CD4-positive, alpha-beta T cell (primary cell): ENCODE data around the gene TNK1. TPM values are rescaled to one million over a fixed set of nuclear protein-coding genes. Genes with fewer than 3 reads are reported as not detected.
A peak's percentile ranks its signal among the peaks of the same experiment; 100 is the strongest.

Experiments
- ATAC-seq: fragments of 200-7000 bp; cut with Tn5 transposase; one replicate; pipeline ENCODE4 v1.10.0; 2022; ENCODE audit warnings: mild to moderate bottlenecking; ENCODE audit not compliant: poor library complexity
- CTCF ChIA-PET: fragments of 350-600 bp; sonication (Branson Sonifier 250); formaldehyde crosslinking; loops from one replicate; lab custom pipeline; 2021; ENCODE audit warnings: antibody characterized with exemption, inconsistent platforms; lab: Charles Lee
- POLR2A ChIA-PET: fragments of 350-600 bp; sonication (Branson Sonifier 250); formaldehyde crosslinking; loops from one replicate; lab custom pipeline; 2021; ENCODE audit warnings: antibody characterized with exemption, inconsistent platforms; lab: Charles Lee
- DNase-seq, 14 experiments: peaks; one replicate each; pipeline ENCODE4 v3.0.0-alpha.2; 2013 to 2020; ENCODE audit warnings: mixed read lengths in 2 of 14
- H3K27ac ChIP-seq, 2 donors: one replicate each; pipeline versions ENCODE4 v1.5.1 to v1.7.0; 2013; ENCODE audit warnings: low read length in 2 of 2, low read depth in 1 of 2, mild to moderate bottlenecking in 1 of 2
- H3K27me3 ChIP-seq, 2 experiments: 1 replicate in 1 of 2; 2 replicates in 1 of 2; pipeline versions ENCODE4 v1.6.1 to v1.7.0; 2013; ENCODE audit warnings: low read length in 2 of 2, control low read depth in 1 of 2, mild to moderate bottlenecking in 1 of 2, moderate library complexity in 1 of 2; ENCODE audit not compliant: insufficient read depth in 2 of 2, control insufficient read depth in 1 of 2
- H3K36me3 ChIP-seq: one replicate; pipeline ENCODE4 v1.6.1; 2013; ENCODE audit warnings: low read length, control low read depth; ENCODE audit not compliant: insufficient read depth
- H3K4me1 ChIP-seq: one replicate; pipeline ENCODE4 v1.6.1; 2013; ENCODE audit warnings: low read length, control low read depth; ENCODE audit not compliant: insufficient read depth
- H3K4me3 ChIP-seq: one replicate; pipeline ENCODE4 v1.5.1; 2013; ENCODE audit warnings: mild to moderate bottlenecking, low read length, moderate library complexity
- H3K9me3 ChIP-seq, 2 experiments: 1 replicate in 1 of 2; 2 replicates in 1 of 2; pipeline versions ENCODE4 v1.6.1 to v1.7.0; 2013; ENCODE audit warnings: low read length in 2 of 2, mild to moderate bottlenecking in 2 of 2, control low read depth in 1 of 2, moderate library complexity in 1 of 2; ENCODE audit not compliant: control insufficient read depth in 1 of 2, insufficient read depth in 1 of 2
- H3K27ac Mint-ChIP-seq: one replicate; pipeline ENCODE4 v1.8.0; 2020; ENCODE audit warnings: mixed read lengths
- H3K27me3 Mint-ChIP-seq: one replicate; pipeline ENCODE4 v1.8.0; 2021; ENCODE audit warnings: mixed read lengths
- H3K36me3 Mint-ChIP-seq: one replicate; pipeline ENCODE4 v1.8.0; 2021; ENCODE audit warnings: low read depth, mixed read lengths
- H3K4me1 Mint-ChIP-seq: one replicate; pipeline ENCODE4 v1.8.0; 2021; ENCODE audit warnings: low read depth, mixed read lengths
- H3K4me3 Mint-ChIP-seq: one replicate; pipeline ENCODE4 v1.8.0; 2020; ENCODE audit warnings: mild to moderate bottlenecking, mixed read lengths
- H3K9me3 Mint-ChIP-seq: one replicate; pipeline ENCODE4 v1.8.0; 2020; ENCODE audit warnings: mixed read lengths
- intact Hi-C, 2 experiments: fragments of 100-400 bp; cut with DNase I in 1 of 2; cut with micrococcal nuclease in 1 of 2; formaldehyde crosslinking; loops; one replicate each; pipeline versions ENCODE4 v1.15.1 to v1.9.0; 2023 to 2025; cut with DNase I, micrococcal nuclease
- total RNA-seq, 174 experiments: library from RNA in 2 of 174; stranded (reverse) in 2 of 174; gene quantifications; one replicate each; pipeline ENCODE4 v1.2.3 and lab custom pipeline; 2021 to 2026
- TF ChIP-seq, protein P1 (sequence below): fragments of 200-600 bp; IDR thresholded peaks from one replicate; pipeline ENCODE4 v1.8.0; 2022; ENCODE audit warnings: antibody characterized with exemption, mild to moderate bottlenecking

Gene TNK1
- total RNA-seq, 2 experiments from 2014 or later, result 11.0 to 12.4 TPM

DNA sequence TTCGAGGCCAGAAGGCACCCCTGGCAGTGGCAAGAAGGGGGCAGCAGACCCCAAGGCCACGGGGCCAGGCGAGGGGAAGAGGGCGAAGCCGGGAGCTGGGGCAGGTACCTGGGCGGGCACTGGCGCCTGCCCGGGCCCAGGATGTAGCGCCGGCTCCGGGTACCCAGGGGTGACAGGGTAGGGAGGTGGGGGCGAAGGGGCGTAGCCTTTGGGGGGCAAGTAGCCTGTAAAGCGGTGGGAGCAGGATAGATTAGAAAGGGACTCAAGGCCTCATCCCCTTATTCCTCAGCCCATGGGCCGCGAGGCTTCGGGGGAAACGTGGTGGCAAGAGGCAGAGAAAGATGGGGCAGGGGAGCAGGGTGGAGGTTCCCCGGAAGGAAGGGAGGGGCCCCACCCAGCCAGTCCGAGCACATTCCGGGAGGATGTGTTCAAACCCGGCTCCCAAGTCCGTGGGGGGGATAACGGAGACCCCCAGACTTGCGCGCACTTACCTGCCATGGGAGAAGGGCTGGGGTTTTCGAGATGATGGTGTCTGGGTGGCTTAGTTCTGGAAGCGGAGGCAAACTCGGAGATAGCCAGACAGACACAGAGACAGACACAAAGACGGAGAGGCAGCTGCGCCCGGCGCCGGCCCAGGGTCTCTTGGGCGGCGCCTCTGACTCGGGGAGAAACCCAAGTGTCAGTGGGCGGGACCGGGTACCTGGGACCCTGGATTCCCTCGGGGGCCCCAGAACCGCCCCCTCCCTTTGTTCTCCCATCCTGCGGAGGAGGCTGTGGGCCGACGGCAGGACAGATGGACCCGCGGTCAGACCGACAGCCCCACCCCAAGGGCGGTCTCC, 12.9 kb downstream of the TNK1 start:
- H3K4me1 ChIP-seq, result peaks cover 49% of the 10 kb centered on the region
- POLR2A ChIA-PET, result interaction anchor here (0.8 to 2.9 kb wide), 6 partner anchors 9 to 294 kb away, joined by 3 to 31 read pairs (median 8); partner anchors contain the start of genes ACAP1, CHRNB1, TMEM102 and TMEM256
- H3K27ac Mint-ChIP-seq, result peak overlapping the region; percentile 94

DNA sequence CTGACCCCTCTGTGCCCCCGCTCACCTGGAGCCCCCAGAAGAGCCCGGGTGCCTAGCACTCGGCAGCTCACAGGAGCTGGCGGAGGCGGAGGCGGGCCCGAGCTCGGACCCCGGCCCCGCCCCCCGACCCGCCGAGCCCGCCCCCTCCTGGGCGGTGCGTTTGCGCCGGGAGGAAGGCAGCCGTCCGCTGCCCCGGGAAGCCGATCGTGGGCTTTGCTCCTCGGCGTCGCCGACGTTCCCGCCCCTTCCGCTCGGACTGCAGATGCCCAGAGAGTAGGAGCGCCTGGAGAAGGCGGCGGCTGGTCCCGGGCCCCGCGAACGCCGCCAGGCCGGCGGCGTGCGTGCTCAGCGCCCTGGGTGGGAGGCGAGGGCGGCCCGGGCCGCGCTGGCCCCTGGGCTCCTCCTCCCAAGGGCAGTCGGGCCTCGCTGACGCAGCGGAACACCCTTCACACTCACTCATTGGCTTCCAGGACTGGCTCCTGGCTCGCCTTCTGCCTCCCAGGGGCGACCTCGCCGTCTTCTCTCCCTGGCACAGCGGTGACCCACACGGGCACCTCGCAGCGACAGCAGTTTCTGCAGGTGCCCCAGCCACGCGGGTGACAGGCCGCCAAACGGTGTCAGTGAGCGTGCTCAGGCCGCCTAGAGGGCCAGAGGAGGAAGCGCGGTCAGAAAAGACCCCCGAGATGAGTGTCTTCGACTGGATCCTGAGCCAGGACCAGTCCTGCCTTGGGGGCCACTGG, 13.7 kb downstream of the TNK1 start, which contains the start of gene PLSCR3:
Gene PLSCR3 (minus strand): TSS at position 74 of the 740 bp plus-strand sequence. CDS start 415 bp downstream, outside the sequence.
- Histone ChIP-seq H3K4me1 (peaks cover 48% of the 10 kb centered on the region), H3K9me3 (no peaks in the 10 kb centered on the region), H3K27me3 (no peaks in the 10 kb centered on the region), H3K4me3 (peak within 1 kb of the TSS; percentile 82), H3K36me3 (peaks cover 32% of the 10 kb centered on the region), H3K27ac (peak within 1 kb of the TSS; percentile 68 to 79)
- ChIA-PET CTCF (interaction anchor here (0.9 to 1.8 kb wide), 5 partner anchors 9 to 42 kb away, joined by 4 to 10 read pairs (median 6); partner anchors contain the start of gene TMEM256), POLR2A (interaction anchor here (0.8 to 2.9 kb wide), 7 partner anchors 9 to 293 kb away, joined by 3 to 31 read pairs (median 6); partner anchors contain the start of genes ACAP1, CHRNB1, TMEM102 and TMEM256)
- Mint-ChIP-seq H3K4me1 (peaks cover 37% of the 10 kb centered on the region), H3K4me3 (peak within 1 kb of the TSS; percentile 96), H3K9me3 (no peaks in the 10 kb centered on the region), H3K27me3 (no peaks in the 10 kb centered on the region), H3K36me3 (peaks cover 40% of the 10 kb centered on the region), H3K27ac (peak within 1 kb of the TSS; percentile 94)
- ATAC-seq (peak; percentile 87), DNase-seq (peak; percentile 56 to 90 (median 80))
- TF ChIP-seq, protein P1, sequence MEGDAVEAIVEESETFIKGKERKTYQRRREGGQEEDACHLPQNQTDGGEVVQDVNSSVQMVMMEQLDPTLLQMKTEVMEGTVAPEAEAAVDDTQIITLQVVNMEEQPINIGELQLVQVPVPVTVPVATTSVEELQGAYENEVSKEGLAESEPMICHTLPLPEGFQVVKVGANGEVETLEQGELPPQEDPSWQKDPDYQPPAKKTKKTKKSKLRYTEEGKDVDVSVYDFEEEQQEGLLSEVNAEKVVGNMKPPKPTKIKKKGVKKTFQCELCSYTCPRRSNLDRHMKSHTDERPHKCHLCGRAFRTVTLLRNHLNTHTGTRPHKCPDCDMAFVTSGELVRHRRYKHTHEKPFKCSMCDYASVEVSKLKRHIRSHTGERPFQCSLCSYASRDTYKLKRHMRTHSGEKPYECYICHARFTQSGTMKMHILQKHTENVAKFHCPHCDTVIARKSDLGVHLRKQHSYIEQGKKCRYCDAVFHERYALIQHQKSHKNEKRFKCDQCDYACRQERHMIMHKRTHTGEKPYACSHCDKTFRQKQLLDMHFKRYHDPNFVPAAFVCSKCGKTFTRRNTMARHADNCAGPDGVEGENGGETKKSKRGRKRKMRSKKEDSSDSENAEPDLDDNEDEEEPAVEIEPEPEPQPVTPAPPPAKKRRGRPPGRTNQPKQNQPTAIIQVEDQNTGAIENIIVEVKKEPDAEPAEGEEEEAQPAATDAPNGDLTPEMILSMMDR, result peak; percentile 20
- intact Hi-C loops, result loop anchor here (1.0 to 5.0 kb wide), 4 partner anchors 10 to 93 kb away; partner anchors contain the start of gene TMEM256 (in 2 of the 2)

More for the DNA sequence above, 12.9 kb downstream of the TNK1 start:
- H3K4me1 Mint-ChIP-seq, result peaks cover 36% of the 10 kb centered on the region
- peak overlapping the region; percentile 96 for H3K4me3 Mint-ChIP-seq
- TF ChIP-seq, protein P1, result no peak
- Histone ChIP-seq H3K27me3 (no peaks in the 10 kb centered on the region), H3K9me3 (no peaks in the 10 kb centered on the region), H3K4me3 (peak overlapping the region; percentile 82), H3K36me3 (peaks cover 39% of the 10 kb centered on the region), H3K27ac (peak overlapping the region; percentile 68 to 79)
- no peaks in the 10 kb centered on the region for H3K9me3 Mint-ChIP-seq
- ATAC-seq, result peak; percentile 69
- H3K36me3 Mint-ChIP-seq, result peaks cover 48% of the 10 kb centered on the region
- intact Hi-C loops, result loop anchor here (1.0 to 5.0 kb wide), 3 partner anchors 10 to 38 kb away; partner anchors contain the start of gene TMEM256 (in 2 of the 2)
- CTCF ChIA-PET, result interaction anchor here (1.1 to 1.8 kb wide), 4 partner anchors 10 to 43 kb away, joined by 4 to 10 read pairs (median 7); partner anchors contain the start of gene TMEM256
- peak in 12 of 14 experiments; percentile 44 to 91 (median 65) for DNase-seq
- no peaks in the 10 kb centered on the region for H3K27me3 Mint-ChIP-seq

DNA sequence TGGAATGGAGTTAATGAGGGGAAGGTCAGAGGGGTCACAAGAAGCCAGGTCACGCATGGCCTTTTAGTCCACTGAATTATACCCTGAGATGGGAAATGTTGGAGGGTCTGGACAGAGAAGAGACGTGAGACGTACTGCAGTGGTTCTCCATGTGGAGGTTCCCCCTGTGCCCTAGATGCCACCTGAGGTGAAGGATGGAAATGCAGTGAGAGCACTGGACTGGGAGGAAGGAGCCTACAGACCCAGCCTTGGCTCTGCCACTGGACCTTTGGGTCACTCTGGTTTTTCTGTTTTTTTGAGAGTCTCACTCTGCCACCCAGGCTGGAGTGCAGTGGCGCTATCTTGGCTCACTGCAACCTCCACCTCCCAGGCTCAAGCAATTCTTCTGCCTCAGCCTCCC, 15.3 kb downstream of the TNK1 start:
- Histone ChIP-seq H3K36me3 (peaks cover 16% of the 10 kb centered on the region), H3K27me3 (no peaks in the 10 kb centered on the region), H3K4me3 (no peak overlapping the region), H3K4me1 (peaks cover 33% of the 10 kb centered on the region), H3K27ac (no peak overlapping the region), H3K9me3 (no peaks in the 10 kb centered on the region)
- peaks cover 36% of the 10 kb centered on the region for H3K4me1 Mint-ChIP-seq
- peak overlapping the region; percentile 24 for H3K27ac Mint-ChIP-seq
- no peaks in the 10 kb centered on the region for H3K9me3 Mint-ChIP-seq
- ChIA-PET CTCF (interaction anchor here (1.4 kb wide), 1 partner anchor 12 kb away, joined by 4 read pairs; no protein-coding TSS in a partner anchor), POLR2A (interaction anchor here (1.3 kb wide), 1 partner anchor 8 kb away, joined by 6 read pairs; the partner anchor contains the start of gene TMEM256)
- intact Hi-C loops, result loop anchor here in 1 of 2 experiments (5.0 kb wide), 1 partner anchor 91 kb away; no protein-coding TSS in a partner anchor
- DNase-seq, result no peak
- ATAC-seq, result no peak
- peaks cover 25% of the 10 kb centered on the region for H3K36me3 Mint-ChIP-seq
- H3K27me3 Mint-ChIP-seq, result no peaks in the 10 kb centered on the region
- TF ChIP-seq, protein P1, result no peak
- H3K4me3 Mint-ChIP-seq, result peak overlapping the region; percentile 65
